ENCODE measurements around the gene OR4N5.
"Not testable (repeated sequence)": the region's sequence is repeated elsewhere in the genome, so short reads cannot be mapped to it uniquely, and the experiment has no call there.

DNA sequence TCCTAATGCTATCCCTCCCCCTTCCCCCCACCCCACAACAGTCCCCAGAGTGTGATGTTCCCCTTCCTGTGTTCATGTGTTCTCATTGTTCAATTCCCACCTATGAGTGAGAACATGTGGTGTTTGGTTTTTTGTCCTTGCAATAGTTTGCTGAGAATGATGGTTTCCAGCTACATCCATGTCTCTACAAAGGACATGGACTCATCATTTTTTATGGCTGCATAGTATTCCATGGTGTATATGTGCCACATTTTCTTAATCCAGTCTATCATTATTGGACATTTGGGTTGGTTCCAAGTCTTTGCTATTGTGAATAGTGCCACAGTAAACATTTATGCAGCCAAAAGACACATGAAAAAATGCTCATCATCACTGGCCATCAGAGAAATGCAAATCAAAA, 35.6 kb downstream of the OR4N5 start:
- TF ChIP-seq, protein P1, sequence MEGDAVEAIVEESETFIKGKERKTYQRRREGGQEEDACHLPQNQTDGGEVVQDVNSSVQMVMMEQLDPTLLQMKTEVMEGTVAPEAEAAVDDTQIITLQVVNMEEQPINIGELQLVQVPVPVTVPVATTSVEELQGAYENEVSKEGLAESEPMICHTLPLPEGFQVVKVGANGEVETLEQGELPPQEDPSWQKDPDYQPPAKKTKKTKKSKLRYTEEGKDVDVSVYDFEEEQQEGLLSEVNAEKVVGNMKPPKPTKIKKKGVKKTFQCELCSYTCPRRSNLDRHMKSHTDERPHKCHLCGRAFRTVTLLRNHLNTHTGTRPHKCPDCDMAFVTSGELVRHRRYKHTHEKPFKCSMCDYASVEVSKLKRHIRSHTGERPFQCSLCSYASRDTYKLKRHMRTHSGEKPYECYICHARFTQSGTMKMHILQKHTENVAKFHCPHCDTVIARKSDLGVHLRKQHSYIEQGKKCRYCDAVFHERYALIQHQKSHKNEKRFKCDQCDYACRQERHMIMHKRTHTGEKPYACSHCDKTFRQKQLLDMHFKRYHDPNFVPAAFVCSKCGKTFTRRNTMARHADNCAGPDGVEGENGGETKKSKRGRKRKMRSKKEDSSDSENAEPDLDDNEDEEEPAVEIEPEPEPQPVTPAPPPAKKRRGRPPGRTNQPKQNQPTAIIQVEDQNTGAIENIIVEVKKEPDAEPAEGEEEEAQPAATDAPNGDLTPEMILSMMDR (IDR thresholded peaks at IDR 0.05; ENCODE audit: low read length), result not testable (repeated sequence)
- not testable (repeated sequence) for TF ChIP-seq EZH2 (optimal IDR thresholded peaks at IDR 0.05; ENCODE audit: low read depth, low read length); EZH2phosphoT487 (IDR thresholded peaks at IDR 0.05; ENCODE audit: low read length)
